GM18511 (cell line): ENCODE measurements around the gene SAMD15.
A peak's percentile ranks its signal among the peaks of the same experiment; 100 is the strongest.
"Not testable (repeated sequence)": the region's sequence is repeated elsewhere in the genome, so short reads cannot be mapped to it uniquely, and the experiment has no call there.

Experiments used
- ATAC-seq: cut with Tn5 transposase; IDR thresholded peaks from one replicate; pipeline ENCODE4 v1.9.1; 2021; ENCODE audit warnings: mild to moderate bottlenecking, moderate library complexity; ENCODE audit not compliant: unreplicated experiment

The SAMD15 gene

GRCh38 chr14:77375164-77375950 is 1.8 kb upstream of the SAMD15 start:
- ATAC-seq: no peak

- ATAC-seq: peak; percentile 29
Measured at GRCh38 chr14:77375973-77376770, 1.0 kb upstream of the SAMD15 start.

- peak; percentile 0 for ATAC-seq
Measured at GRCh38 chr14:77377502-77377844, 294 bp downstream of the SAMD15 start.

- ATAC-seq: no peak
Measured at GRCh38 chr14:77378701-77379100, 1.5 kb downstream of the SAMD15 start.

GRCh38 chr14:77390188-77390587 is 13.0 kb downstream of the SAMD15 start:
- no peak for ATAC-seq

- no peak for ATAC-seq
Measured at GRCh38 chr14:77400216-77400615, 23.0 kb downstream of the SAMD15 start.

GRCh38 chr14:77403768-77404167 is 26.6 kb downstream of the SAMD15 start:
- no peak for ATAC-seq

GRCh38 chr14:77406086-77406485 is 28.9 kb downstream of the SAMD15 start:
- no peak for ATAC-seq

GRCh38 chr14:77406718-77407117 is 29.5 kb downstream of the SAMD15 start:
- ATAC-seq: no peak

GRCh38 chr14:77407158-77407557 is 30.0 kb downstream of the SAMD15 start:
- ATAC-seq: no peak

GRCh38 chr14:77409131-77409533 is 32.0 kb downstream of the SAMD15 start:
- ATAC-seq: no peak

GRCh38 chr14:77415403-77416030 is 38.3 kb downstream of the SAMD15 start:
- not testable (repeated sequence) for ATAC-seq

GRCh38 chr14:77416098-77416497 is 38.9 kb downstream of the SAMD15 start:
- not testable (repeated sequence) for ATAC-seq

- no peak for ATAC-seq
Measured at GRCh38 chr14:77416836-77417235, 39.7 kb downstream of the SAMD15 start.

GRCh38 chr14:77421201-77421600 is 44.0 kb downstream of the SAMD15 start:
- no peak for ATAC-seq

GRCh38 chr14:77423423-77423822 is 46.2 kb downstream of the SAMD15 start, which contains the start of gene NOXRED1:
Gene NOXRED1 (minus strand): TSS chr14:77423523. CDS start chr14:77422889, 634 bp downstream.
- ATAC-seq: no peak

GRCh38 chr14:77424862-77425261 is 47.7 kb downstream of the SAMD15 start:
- ATAC-seq: no peak

- no peak for ATAC-seq
Measured at GRCh38 chr14:77426396-77426795, 49.2 kb downstream of the SAMD15 start.

- no peak for ATAC-seq
Measured at GRCh38 chr14:77436042-77436441, 58.9 kb downstream of the SAMD15 start.

- no peak for ATAC-seq
Measured at GRCh38 chr14:77438596-77438995, 61.4 kb downstream of the SAMD15 start.

GRCh38 chr14:77439861-77440260 is 62.7 kb downstream of the SAMD15 start:
- no peak for ATAC-seq
